ENCODE results near the gene CASP2.
"Not testable (repeated sequence)": the region's sequence is repeated elsewhere in the genome, so short reads cannot be mapped to it uniquely, and the experiment has no call there.

The CASP2 gene

GRCh38 chr7:143264196-143264568, 24.0 kb upstream of the CASP2 start:
- DNase-seq (ENCODE audit: low read depth in 2 of 2), result not testable (repeated sequence)

GRCh38 chr7:143265017-143265693, 23.0 kb upstream of the CASP2 start:
- DNase-seq (ENCODE audit: low read depth in 2 of 2), result no peak

- DNase-seq (ENCODE audit: low read depth in 2 of 2), result no peak
Measured at GRCh38 chr7:143269251-143269650, 18.9 kb upstream of the CASP2 start.

GRCh38 chr7:143271240-143271639, 16.9 kb upstream of the CASP2 start:
- DNase-seq (ENCODE audit: low read depth in 2 of 2), result no peak

GRCh38 chr7:143272871-143273270, 15.3 kb upstream of the CASP2 start:
- no peak for DNase-seq (ENCODE audit: low read depth in 2 of 2)

- DNase-seq (ENCODE audit: low read depth in 2 of 2), result no peak
Measured at GRCh38 chr7:143279186-143280098, 8.7 kb upstream of the CASP2 start.

GRCh38 chr7:143280160-143280559, 8.0 kb upstream of the CASP2 start:
- no peak for DNase-seq (ENCODE audit: low read depth in 2 of 2)

- no peak for DNase-seq (ENCODE audit: low read depth in 2 of 2)
Measured at GRCh38 chr7:143280566-143280965, 7.6 kb upstream of the CASP2 start.

- DNase-seq (ENCODE audit: low read depth in 2 of 2), result no peak
Measured at GRCh38 chr7:143281529-143281928, 6.6 kb upstream of the CASP2 start.

- no peak for DNase-seq (ENCODE audit: low read depth in 2 of 2)
Measured at GRCh38 chr7:143282124-143282523, 6.0 kb upstream of the CASP2 start.

- no peak for DNase-seq (ENCODE audit: low read depth in 2 of 2)
Measured at GRCh38 chr7:143283381-143283780, 4.8 kb upstream of the CASP2 start.

GRCh38 chr7:143284591-143285469, 3.3 kb upstream of the CASP2 start, which contains the start of gene TMEM139:
Gene TMEM139 (plus strand): TSS chr7:143284958. CDS start chr7:143285958, 1,000 bp downstream.
- no peak for DNase-seq (ENCODE audit: low read depth in 2 of 2)

GRCh38 chr7:143285470-143285778, 2.7 kb upstream of the CASP2 start:
- DNase-seq (ENCODE audit: low read depth in 2 of 2), result no peak

- no peak for DNase-seq (ENCODE audit: low read depth in 2 of 2)
Measured at GRCh38 chr7:143285806-143286521, 2.2 kb upstream of the CASP2 start.

- DNase-seq (ENCODE audit: low read depth in 2 of 2), result no peak
Measured at GRCh38 chr7:143286522-143286890, 1.6 kb upstream of the CASP2 start.

GRCh38 chr7:143287339-143287934, 714 bp upstream of the CASP2 start:
- DNase-seq (ENCODE audit: low read depth in 2 of 2), result no peak

GRCh38 chr7:143288836-143289235, 685 bp downstream of the CASP2 start:
- DNase-seq (ENCODE audit: low read depth in 2 of 2), result no peak

GRCh38 chr7:143289421-143289820, 1.3 kb downstream of the CASP2 start:
- no peak for DNase-seq (ENCODE audit: low read depth in 2 of 2)

- DNase-seq (ENCODE audit: low read depth in 2 of 2), result not testable (repeated sequence)
Measured at GRCh38 chr7:143289888-143290287, 1.7 kb downstream of the CASP2 start.

- no peak for DNase-seq (ENCODE audit: low read depth in 2 of 2)
Measured at GRCh38 chr7:143290293-143290692, 2.1 kb downstream of the CASP2 start.

GRCh38 chr7:143292876-143293275, 4.7 kb downstream of the CASP2 start:
- no peak for DNase-seq (ENCODE audit: low read depth in 2 of 2)

Data from stimulated activated CD4-positive, alpha-beta T cell treated with anti-CD3 and anti-CD28 coated beads, Interleukin-1b, Interleukin-23, amount 100 ng/mL, for 1 hour (primary cell).